Measurements from ENCODE around the gene MTARC2.

DNA sequence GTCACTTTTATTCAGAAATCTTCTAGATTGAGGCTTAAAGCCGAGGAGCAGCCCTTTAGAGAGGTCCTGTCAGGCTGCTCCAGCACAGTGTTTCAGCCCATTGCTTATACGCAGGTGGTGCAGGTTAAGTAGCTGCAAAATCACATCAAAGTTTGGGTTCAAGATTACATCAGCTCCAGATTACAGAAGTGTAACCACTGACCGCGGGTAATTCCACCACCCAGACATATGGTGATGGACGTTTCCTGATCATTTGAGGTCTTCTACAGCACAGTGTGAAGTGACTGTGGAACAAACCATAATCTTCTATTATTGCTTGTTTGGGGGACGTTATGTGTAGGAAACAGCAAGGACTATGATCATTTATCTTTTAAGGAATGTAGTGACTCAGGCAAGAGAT lies 46.1 kb upstream of the MTARC2 start:
- TF ChIP-seq, protein P1, sequence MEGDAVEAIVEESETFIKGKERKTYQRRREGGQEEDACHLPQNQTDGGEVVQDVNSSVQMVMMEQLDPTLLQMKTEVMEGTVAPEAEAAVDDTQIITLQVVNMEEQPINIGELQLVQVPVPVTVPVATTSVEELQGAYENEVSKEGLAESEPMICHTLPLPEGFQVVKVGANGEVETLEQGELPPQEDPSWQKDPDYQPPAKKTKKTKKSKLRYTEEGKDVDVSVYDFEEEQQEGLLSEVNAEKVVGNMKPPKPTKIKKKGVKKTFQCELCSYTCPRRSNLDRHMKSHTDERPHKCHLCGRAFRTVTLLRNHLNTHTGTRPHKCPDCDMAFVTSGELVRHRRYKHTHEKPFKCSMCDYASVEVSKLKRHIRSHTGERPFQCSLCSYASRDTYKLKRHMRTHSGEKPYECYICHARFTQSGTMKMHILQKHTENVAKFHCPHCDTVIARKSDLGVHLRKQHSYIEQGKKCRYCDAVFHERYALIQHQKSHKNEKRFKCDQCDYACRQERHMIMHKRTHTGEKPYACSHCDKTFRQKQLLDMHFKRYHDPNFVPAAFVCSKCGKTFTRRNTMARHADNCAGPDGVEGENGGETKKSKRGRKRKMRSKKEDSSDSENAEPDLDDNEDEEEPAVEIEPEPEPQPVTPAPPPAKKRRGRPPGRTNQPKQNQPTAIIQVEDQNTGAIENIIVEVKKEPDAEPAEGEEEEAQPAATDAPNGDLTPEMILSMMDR (IDR thresholded peaks at IDR 0.05; ENCODE audit: insufficient read depth, low read length): no peak
- TF ChIP-seq SPI1 (IDR thresholded peaks at IDR 0.05; ENCODE audit: borderline replicate concordance, low read depth): peak; percentile 21; the same call in 1 of the 2 replicates
- TF ChIP-seq, protein P2, sequence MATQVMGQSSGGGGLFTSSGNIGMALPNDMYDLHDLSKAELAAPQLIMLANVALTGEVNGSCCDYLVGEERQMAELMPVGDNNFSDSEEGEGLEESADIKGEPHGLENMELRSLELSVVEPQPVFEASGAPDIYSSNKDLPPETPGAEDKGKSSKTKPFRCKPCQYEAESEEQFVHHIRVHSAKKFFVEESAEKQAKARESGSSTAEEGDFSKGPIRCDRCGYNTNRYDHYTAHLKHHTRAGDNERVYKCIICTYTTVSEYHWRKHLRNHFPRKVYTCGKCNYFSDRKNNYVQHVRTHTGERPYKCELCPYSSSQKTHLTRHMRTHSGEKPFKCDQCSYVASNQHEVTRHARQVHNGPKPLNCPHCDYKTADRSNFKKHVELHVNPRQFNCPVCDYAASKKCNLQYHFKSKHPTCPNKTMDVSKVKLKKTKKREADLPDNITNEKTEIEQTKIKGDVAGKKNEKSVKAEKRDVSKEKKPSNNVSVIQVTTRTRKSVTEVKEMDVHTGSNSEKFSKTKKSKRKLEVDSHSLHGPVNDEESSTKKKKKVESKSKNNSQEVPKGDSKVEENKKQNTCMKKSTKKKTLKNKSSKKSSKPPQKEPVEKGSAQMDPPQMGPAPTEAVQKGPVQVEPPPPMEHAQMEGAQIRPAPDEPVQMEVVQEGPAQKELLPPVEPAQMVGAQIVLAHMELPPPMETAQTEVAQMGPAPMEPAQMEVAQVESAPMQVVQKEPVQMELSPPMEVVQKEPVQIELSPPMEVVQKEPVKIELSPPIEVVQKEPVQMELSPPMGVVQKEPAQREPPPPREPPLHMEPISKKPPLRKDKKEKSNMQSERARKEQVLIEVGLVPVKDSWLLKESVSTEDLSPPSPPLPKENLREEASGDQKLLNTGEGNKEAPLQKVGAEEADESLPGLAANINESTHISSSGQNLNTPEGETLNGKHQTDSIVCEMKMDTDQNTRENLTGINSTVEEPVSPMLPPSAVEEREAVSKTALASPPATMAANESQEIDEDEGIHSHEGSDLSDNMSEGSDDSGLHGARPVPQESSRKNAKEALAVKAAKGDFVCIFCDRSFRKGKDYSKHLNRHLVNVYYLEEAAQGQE (IDR thresholded peaks at IDR 0.05; ENCODE audit: insufficient replicate concordance, low read depth): no peak

Measured in HL-60 (cell line).